NCI-H510A treated with DMSO at 0.1 percent for 48 hours (cell line): ENCODE measurements around the gene KIRREL3.

ENCODE experiments used
- DNase-seq: peaks from one replicate; lab custom pipeline; 2025; lab: John Stamatoyannopoulos, UW

KIRREL3 gene

DNA sequence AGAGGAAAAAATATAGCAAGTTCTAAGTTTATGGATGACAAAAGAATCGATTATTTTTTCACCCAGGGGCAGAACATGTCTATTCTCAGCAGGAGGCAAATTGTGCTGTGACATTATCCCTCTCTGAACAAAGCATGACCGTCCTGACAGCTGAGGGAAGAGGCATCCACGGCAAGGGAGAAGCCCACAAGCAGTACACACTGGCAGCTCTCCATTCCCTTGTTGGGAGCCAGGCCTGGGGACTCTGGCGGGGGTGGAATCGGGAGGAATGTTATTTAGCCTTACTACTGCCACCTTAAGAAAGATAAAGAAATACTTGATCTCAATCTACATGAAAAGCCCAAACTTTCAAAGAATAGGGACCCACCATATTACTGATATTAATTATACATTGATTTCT, 3.4 kb downstream of the KIRREL3 start:
- DNase-seq = no peak

- DNase-seq = no peak
These were observed 4.3 kb downstream of the KIRREL3 start for GRCh38 chr11:126996036-126996804.

DNA sequence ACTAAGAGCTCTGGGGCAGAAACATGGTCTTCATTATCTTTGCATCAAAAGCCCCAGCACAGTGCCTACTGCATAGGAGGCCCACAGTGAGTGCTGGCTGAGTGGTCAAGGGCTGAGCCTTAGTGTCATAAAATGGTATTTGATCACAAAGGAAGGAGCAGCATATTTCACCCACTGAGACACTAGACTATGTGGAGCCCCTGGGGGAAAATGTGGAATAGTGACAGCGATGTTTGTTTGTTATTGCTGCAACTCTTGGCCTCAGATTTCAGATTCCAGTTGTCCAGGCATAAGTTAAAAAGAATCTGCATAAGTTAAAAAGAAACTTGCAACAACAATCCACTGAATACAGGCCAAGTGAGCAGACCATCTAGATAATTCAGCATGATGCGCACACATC, 7.0 kb downstream of the KIRREL3 start:
- DNase-seq = no peak

- no peak for DNase-seq
These were observed 7.8 kb downstream of the KIRREL3 start for GRCh38 chr11:126992804-126993111.

DNA sequence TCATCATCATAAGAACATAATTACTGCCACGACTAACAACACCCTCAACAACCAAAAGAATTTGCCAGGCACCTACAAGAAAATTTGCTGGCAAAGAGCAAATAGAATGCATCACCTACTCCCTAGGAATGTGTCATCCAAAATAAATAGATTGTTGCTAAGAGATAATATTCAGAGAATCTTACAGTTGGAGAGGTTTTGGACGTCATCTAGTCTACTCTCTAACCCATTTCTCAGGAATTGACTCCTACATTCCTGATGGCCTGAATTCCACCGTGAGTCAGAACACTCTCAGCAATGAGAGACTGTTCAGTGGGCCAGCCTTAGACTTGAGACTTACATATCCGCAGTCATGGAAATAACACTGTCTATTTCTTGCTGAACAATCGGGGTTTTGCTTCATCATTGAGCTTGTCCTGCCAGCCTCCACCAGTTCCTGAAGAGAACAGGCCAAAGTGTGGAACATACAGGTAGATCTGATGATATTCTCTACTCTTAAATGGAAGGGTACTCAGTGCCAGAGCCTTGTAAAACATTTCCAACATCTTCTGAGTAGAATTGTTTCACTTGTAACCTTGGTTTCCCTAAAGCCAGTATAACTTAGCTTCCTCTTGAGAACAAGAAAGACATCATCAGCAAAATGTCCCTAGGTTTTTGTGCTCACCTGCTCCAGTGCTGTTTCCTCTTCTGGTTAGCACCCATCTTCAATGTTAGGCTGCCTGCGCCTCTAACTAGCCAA, 8.3 kb downstream of the KIRREL3 start:
- DNase-seq = no peak

- no peak for DNase-seq
These were observed 9.0 kb downstream of the KIRREL3 start for GRCh38 chr11:126991596-126991995.

- DNase-seq = no peak
These were observed 9.7 kb downstream of the KIRREL3 start for GRCh38 chr11:126990716-126991480.

GRCh38 chr11:126989942-126990715, 10.4 kb downstream of the KIRREL3 start:
- peak; percentile 94 for DNase-seq

- no peak for DNase-seq
These were observed 11.9 kb downstream of the KIRREL3 start for GRCh38 chr11:126988655-126989054.

DNA sequence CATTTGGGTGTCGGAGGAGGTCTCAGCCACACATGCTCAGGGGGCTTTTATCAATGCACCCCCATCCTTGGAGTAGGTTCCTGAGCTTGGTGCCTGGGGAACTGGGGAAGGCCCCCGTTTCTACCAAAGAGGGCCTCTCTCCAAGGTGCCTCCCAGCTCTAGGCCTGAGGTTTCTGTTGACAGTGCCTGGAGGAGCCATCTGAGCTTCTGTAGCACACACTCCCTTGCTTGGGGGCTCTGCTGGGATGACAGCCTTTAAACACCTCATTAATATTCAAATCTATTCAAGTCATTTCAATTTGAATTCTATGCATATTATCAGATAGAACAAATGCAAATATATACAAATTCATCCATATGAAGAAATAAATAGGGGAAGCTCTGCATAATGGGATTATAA, 18.9 kb downstream of the KIRREL3 start:
- DNase-seq = no peak

DNA sequence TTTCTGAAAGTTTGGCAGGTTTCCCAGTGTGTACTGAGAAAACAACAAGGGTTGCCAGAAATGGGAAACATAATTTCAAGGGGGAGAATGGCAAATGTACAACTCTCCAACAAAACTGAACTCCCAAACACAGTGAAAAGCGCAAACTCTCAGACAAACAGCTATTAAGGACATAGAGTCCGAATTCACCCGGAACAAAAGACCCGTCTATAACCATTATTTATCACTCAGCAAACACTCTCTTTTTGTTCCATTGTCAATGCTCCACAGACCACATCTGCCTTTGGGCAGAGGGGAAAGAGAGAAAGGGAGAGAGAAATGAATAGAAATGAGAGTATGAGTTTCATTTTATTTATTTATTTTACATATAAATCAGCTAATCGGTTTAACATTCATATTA, 21.7 kb downstream of the KIRREL3 start:
- peak; percentile 98 for DNase-seq

GRCh38 chr11:126978165-126978564, 22.4 kb downstream of the KIRREL3 start:
- DNase-seq = no peak

- no peak for DNase-seq
These were observed 27.5 kb downstream of the KIRREL3 start for GRCh38 chr11:126973051-126973450.

DNA sequence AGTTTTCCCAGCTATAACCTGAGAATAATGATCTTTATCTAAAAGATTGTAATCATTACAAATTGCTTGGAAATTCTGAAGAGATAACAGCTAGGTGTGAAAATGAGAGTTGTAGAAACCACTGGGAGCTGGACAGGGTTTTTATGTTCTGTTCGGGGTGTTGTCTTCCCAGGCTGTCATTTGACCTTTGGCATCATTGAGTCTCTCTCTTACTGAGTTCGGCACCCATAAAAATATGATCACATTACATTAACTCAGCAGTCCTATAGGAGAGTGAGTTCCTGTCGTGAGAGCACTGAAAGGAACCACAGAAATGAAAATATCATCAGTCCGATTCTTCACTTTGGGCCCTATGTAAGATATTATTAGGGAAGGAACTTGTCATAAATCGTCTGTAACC, 29.3 kb downstream of the KIRREL3 start:
- no peak for DNase-seq

DNA sequence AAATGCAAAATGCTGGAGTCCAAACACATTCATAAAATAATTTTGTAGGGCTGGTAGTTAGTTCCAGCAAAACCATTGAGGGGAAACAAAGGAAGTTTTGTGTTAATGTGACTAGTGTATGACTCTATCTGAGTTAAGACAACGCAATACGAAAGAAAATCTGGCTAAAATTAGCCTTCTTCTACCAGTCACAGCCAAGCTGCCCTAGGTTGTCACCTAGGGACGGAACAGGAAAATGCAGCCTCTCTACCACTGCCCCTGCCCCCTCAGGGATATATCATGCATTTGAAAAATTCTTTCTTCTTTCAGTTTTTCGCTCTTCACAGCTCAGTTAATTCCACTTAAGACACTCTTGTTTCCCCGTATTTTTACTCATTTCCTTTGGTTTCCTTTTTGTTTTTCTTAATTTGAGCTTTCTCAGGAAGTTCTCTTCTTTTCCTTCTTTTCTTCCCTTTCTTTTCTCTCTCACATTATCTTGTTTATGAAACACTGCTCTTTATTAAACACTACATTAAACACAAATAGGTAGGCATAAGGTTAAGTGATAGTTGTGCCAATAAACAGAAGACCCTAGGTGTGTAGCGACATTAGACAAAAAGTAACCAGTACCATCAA, 30.6 kb downstream of the KIRREL3 start:
- peak; percentile 58 for DNase-seq

DNA sequence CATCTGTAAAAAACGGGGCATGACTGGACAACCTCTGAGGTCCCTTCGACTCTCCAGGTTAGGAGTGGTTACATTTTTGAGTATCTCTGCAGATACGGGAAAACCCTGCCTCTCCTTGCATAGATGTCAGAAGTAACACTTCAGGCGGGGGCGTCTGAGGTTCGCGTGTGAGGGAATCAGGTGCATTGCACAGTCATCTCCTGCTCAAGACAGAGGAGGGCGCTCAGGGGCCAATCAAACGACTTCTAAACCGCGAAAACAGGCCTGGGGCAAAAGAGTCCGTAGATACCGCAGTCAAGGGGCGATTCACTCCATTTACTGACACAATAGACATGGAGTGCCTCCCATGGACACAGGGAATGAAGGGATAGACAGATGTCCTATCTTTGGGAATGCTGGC, 31.7 kb downstream of the KIRREL3 start:
- no peak for DNase-seq

DNA sequence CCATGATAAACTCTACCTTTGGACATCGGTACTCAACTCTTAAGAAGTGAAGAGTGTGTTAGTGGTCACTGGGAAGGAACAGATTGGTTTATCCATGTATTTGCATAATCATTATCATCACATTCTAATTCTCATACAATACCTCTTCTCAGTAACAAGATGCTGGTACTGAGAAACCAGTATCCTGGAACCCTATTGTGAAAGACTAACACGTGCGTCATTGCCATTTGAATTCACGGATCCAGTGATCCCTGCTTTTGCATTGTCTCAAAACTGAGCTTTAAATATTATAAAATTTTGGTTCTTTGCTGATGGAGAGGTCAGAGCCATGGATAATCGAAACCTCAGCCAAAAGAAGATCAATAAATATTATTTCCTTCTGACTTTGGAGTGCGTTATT, 35.2 kb downstream of the KIRREL3 start:
- DNase-seq = no peak

DNA sequence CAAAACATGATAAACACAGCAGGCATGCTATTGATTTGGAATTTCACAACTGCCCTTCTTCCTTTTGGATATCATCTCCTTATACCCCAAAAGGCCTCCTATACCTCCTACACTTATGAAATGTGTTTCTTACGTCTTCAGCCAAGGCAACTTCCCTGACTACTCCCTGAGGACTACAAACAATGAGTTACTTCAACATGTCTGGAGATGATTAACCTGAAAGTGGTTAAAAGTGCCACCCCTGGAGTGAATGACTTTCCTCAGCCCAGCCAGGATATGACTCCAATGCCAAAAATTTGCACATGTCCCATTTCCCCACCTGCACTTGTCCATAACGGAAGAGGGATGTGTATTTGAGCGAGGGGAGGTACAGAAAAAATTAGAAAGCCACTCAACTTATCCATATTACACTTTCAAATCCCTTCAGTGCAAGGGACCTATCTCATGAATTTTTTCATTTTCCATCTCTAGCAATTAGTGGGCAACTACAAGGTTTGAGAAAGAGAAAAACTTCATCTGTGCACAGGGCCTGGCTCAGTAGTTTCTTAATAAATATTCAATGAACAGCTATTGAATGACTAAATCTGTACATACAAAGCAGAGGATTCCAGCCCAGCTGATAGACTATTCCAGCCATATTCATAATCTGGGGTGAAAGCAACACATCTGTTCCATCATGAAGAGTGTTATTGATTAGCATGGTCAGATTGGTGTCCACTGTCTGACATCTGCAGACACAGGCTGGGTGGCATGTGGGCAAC, 36.8 kb downstream of the KIRREL3 start:
- DNase-seq = no peak

DNA sequence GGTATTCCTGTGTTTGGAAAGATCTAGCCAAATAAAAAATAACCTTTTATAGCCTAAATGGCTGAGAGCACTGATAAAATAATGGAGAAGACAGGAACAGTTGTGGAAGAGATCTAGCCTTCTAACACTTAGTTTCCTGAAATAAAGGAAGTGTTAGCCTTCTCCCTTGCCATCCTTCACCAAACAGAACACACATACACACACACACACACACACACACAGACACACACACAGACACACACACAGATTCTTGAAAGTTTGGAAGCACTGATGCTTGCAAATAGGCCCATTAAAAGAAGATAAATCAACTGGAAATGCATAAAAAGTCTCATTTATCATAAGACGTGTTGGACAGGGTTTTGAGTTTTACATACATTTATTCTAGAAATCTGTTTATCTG, 37.5 kb downstream of the KIRREL3 start:
- DNase-seq = no peak

- no peak for DNase-seq
These were observed 40.9 kb downstream of the KIRREL3 start for GRCh38 chr11:126959700-126960099.

GRCh38 chr11:126956635-126957034, 43.9 kb downstream of the KIRREL3 start:
- no peak for DNase-seq
